Loucy (cell line): ENCODE data around the gene MPHOSPH6.

Experiments
- EZH2phosphoT487 ChIP-seq: fragments of 200-600 bp; IDR thresholded peaks from 2 replicates; pipeline ENCODE4 v1.6.1; 2018; ENCODE audit warnings: antibody characterized with exemption, mild to moderate bottlenecking, moderate library complexity, borderline replicate concordance
- TF ChIP-seq, protein P1 (sequence below): fragments of 200-600 bp; sonication (generic); conservative IDR thresholded peaks from 2 replicates; pipeline ENCODE4 v1.5.1; 2014; ENCODE audit warnings: mild to moderate bottlenecking, antibody characterized with exemption, low read length

DNA sequence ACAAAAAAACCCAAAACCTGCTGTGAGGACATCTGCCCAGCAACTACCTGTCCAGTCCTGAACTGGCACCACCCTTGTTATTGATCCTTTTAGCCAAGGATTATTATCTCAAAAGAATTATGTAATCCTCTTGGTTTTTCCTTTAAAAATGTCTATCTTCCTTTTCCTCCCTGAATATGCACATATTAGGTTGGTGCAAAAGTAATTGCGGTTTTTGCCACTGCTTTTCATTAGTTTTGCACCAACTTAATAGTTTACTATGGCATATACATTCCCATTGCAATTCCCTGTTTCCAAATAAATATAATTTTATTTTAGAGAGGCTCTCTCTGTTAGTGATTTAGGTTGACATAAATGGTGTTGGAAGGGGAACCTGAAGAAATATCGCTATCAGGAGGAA, 51.3 kb downstream of the MPHOSPH6 start:
- TF ChIP-seq, protein P1, sequence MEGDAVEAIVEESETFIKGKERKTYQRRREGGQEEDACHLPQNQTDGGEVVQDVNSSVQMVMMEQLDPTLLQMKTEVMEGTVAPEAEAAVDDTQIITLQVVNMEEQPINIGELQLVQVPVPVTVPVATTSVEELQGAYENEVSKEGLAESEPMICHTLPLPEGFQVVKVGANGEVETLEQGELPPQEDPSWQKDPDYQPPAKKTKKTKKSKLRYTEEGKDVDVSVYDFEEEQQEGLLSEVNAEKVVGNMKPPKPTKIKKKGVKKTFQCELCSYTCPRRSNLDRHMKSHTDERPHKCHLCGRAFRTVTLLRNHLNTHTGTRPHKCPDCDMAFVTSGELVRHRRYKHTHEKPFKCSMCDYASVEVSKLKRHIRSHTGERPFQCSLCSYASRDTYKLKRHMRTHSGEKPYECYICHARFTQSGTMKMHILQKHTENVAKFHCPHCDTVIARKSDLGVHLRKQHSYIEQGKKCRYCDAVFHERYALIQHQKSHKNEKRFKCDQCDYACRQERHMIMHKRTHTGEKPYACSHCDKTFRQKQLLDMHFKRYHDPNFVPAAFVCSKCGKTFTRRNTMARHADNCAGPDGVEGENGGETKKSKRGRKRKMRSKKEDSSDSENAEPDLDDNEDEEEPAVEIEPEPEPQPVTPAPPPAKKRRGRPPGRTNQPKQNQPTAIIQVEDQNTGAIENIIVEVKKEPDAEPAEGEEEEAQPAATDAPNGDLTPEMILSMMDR, result no peak
- no peak for TF ChIP-seq EZH2phosphoT487
